Right atrium auricular region (tissue), 2 donors: Measurements from ENCODE around the gene EVC. TPM values are rescaled to one million over a fixed set of nuclear protein-coding genes. Genes with fewer than 3 reads are reported as not detected.

Experiments
- DNase-seq: peaks from one replicate; pipeline ENCODE4 v3.0.0-alpha.2; 2019; ENCODE audit warnings: low spot score
- H3K27ac ChIP-seq, 2 donors: fragments of 200-600 bp; sonication (generic); 1 replicate in 1 of 2; 2 replicates in 1 of 2; pipeline ENCODE4 v1.5.1; 2016 to 2019
- H3K27me3 ChIP-seq, 2 donors: fragments of 200-600 bp; sonication (generic); one replicate each; pipeline versions ENCODE4 v1.5.1 to v1.6.0; 2017 to 2019
- H3K36me3 ChIP-seq: fragments of 200-600 bp; sonication (generic); one replicate; pipeline ENCODE4 v1.5.1; 2016
- H3K4me1 ChIP-seq, 2 donors: fragments of 200-600 bp; sonication (generic); one replicate each; pipeline versions ENCODE4 v1.5.1 to v1.6.0; 2017 to 2019
- H3K4me3 ChIP-seq, 2 donors: fragments of 200-600 bp; sonication (generic); 1 replicate in 1 of 2; 2 replicates in 1 of 2; pipeline ENCODE4 v1.5.1; 2017 to 2019; ENCODE audit warnings: mild to moderate bottlenecking in 1 of 2, moderate library complexity in 1 of 2
- H3K9me3 ChIP-seq, 2 donors: fragments of 200-600 bp; sonication (generic); one replicate each; pipeline ENCODE4 v1.5.1; 2019
- CTCF ChIP-seq, 2 donors: fragments of 200-600 bp; sonication (generic); IDR thresholded peaks; one replicate each; pipeline ENCODE4 v1.5.1; 2019; ENCODE audit warnings: antibody characterized with exemption in 2 of 2
- total RNA-seq, 2 donors: library from RNA; depleted of rRNA; stranded (reverse); fragments of >200 nt; gene quantifications; one replicate each; pipeline ENCODE4 v1.1.0, GENCODE V29; 2016

EVC gene
- total RNA-seq, 2 donors from 2014 or later = 8.6 to 14.1 TPM

GRCh38 chr4:5781691-5782090 lies 70.7 kb downstream of the EVC start:
- no peak for DNase-seq
- Histone ChIP-seq H3K9me3 (peaks cover 0 to 6% of the 10 kb centered on the region in 2 donors), H3K4me1 (no peaks in the 10 kb centered on the region), H3K27me3 (no peaks in the 10 kb centered on the region), H3K36me3 (peaks cover 10% of the 10 kb centered on the region), H3K4me3 (no peak overlapping the region), H3K27ac (no peak overlapping the region)
- no peak for TF ChIP-seq CTCF (IDR thresholded peaks at IDR 0.05)

GRCh38 chr4:5782829-5783476 lies 72.0 kb downstream of the EVC start:
- DNase-seq = peak; percentile 34
- Histone ChIP-seq H3K27me3 (no peaks in the 10 kb centered on the region), H3K4me1 (no peaks in the 10 kb centered on the region), H3K36me3 (peaks cover 16% of the 10 kb centered on the region), H3K4me3 (no peak overlapping the region), H3K27ac (no peak overlapping the region), H3K9me3 (no peaks in the 10 kb centered on the region)
- TF ChIP-seq CTCF (IDR thresholded peaks at IDR 0.05) = no peak

DNA sequence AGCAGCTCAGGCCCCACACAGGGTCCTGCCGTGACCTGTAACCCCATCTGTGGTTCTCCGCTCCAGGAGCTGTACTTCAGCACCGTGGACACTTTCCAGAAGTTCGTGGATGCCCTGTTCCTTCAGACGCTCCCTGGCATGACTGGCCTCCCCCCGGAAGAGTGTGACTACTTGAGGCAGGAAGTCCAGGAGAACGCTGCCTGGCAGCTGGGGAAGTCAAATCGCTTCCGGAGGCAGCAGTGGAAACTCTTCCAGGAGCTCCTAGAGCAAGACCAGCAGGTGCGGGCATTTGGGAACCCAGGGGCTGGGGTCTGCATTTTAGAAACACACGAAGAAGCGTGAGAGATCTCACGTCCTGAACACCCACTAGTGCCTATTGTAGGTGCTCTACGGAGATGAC lies 72.5 kb downstream of the EVC start:
- no peaks in the 10 kb centered on the region for H3K9me3 ChIP-seq
- no peaks in the 10 kb centered on the region for H3K4me1 ChIP-seq
- TF ChIP-seq CTCF (IDR thresholded peaks at IDR 0.05) = no peak
- H3K36me3 ChIP-seq = peaks cover 16% of the 10 kb centered on the region
- H3K27ac ChIP-seq = no peak overlapping the region
- H3K4me3 ChIP-seq = no peak overlapping the region
- peak; percentile 36 for DNase-seq
- H3K27me3 ChIP-seq = no peaks in the 10 kb centered on the region

DNA sequence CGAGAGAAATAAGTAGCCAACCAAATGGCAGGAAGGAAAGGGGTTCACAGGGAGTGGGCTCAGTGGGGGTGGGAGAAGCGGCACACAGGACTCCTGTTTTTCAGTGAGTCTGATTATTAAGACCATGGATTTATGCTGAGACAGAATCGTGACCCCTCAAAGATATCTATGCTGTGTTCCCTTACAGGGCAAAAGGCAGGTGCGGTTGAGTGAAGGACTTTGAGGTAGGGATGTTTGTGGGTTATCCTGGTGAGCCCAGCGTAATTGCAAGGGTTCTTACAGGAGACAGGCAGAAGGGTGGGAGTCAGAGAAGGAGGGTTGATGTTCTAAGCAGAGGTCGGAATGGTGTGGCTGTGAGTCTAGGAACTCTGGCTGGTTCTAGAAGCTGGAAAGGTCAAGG lies 73.0 kb downstream of the EVC start:
- Histone ChIP-seq H3K27me3 (no peaks in the 10 kb centered on the region), H3K27ac (no peak overlapping the region), H3K9me3 (no peaks in the 10 kb centered on the region), H3K36me3 (peaks cover 16% of the 10 kb centered on the region), H3K4me3 (no peak overlapping the region), H3K4me1 (no peaks in the 10 kb centered on the region)
- no peak for TF ChIP-seq CTCF (IDR thresholded peaks at IDR 0.05)
- no peak for DNase-seq

- Histone ChIP-seq H3K9me3 (no peaks in the 10 kb centered on the region), H3K36me3 (peaks cover 16% of the 10 kb centered on the region), H3K4me3 (no peak overlapping the region), H3K4me1 (no peaks in the 10 kb centered on the region), H3K27me3 (no peaks in the 10 kb centered on the region), H3K27ac (peak overlapping the region in 1 of 2 donors; percentile 40)
- DNase-seq = peak; percentile 61
- TF ChIP-seq CTCF (IDR thresholded peaks at IDR 0.05) = no peak
These were observed 74.1 kb downstream of the EVC start for GRCh38 chr4:5784960-5785611.
